NAMALWA (cell line): ENCODE results near the gene DLD.
"Not testable (repeated sequence)": the region's sequence is repeated elsewhere in the genome, so short reads cannot be mapped to it uniquely, and the experiment has no call there.

ENCODE experiments used
- DNase-seq: peaks from one replicate; pipeline ENCODE4 v3.0.0-alpha.2; 2015; ENCODE audit warnings: low spot score

Gene DLD

DNA sequence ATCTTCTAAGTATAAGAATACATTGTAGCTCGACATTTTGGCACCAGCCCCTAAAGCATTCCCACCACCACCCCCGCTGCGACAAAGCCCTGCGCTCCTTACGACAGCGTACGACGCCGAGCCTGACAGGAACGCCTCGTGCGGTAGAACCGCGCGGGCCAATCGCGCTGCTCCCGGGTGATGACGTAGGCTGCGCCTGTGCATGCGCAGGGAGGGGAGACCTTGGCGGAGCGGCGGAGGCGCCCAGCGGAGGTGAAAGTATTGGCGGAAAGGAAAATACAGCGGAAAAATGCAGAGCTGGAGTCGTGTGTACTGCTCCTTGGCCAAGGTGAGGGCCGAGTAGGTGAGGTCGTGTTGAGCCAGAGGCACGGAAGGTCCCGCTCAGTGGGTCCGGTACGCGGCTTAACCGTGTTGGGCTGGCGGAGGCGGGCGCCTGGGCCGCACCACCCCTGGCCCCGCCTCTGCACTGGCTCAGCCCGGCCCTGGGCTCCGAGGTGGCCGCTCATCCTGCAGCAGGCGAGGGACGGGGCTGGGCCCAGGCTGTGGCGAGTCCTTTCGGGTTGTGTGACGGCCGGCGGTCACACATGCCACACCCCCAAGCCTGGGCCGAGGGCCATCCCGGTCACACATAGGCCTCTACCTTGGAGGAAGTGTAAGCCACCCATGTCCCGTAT, at the start of gene DLD:
Gene DLD, plus strand, starts transcription at position 222 of the 674 bp plus-strand sequence. Its CDS starts 68 bp downstream, at position 290.
- DNase-seq = peak; percentile 97

- DNase-seq = no peak
These were observed 48.8 kb upstream of the DLD start for GRCh38 chr7:107842213-107842612.

DNA sequence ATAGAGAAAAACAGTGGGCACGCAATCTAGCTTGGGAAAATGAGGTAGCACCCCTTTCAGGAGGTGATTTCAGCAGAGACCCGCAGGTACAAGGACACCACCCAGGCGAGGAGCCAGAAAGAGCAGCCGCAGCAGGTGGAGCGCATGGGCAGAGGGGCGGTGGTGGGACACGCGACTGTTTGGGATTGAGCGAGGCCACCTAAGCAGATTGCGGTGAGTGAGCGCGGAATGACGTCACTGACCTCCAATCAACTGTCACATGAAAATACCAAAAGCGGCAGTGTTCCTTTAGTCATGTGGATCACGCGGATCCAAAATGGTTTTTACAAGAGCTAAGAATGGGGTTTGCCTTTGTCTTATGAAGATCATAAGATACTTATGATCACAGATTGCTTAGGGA, 47.8 kb upstream of the DLD start:
- DNase-seq = no peak

- DNase-seq = no peak
These were observed 44.7 kb upstream of the DLD start for GRCh38 chr7:107846324-107846723.

DNA sequence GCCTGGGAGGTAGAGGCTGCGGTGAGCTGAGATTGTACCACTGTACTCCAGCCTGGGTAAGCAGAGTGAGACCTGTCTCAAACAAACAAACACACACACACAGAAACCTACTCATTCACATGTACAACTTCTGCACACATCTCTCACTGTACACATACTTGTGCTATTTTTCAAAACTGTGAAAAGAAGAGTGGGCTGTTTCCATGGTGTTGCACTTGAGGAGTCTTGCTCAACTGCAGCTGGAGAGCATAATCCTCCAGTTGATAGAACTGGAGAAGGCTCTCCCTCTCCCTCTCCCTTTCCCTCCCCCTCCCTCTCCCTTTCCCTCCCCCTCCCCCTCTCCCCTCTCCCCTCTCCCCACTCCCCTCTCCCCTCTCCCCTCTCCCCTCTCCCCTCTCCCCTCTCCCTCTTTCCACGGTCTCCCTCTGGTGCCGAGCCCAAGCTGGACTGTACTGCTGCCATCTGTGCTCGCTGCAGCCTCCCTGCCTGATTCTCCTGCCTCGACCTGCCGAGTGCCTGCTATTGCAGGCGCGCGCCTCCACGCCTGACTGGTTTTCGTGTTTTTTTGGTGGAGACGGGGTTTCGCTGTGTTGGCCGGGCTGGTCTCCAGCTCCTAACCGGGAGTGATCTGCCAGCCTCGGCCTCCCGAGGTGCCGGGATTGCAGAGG, 43.7 kb upstream of the DLD start:
- no peak for DNase-seq

GRCh38 chr7:107847836-107848175, 43.2 kb upstream of the DLD start:
- DNase-seq = not testable (repeated sequence)

DNA sequence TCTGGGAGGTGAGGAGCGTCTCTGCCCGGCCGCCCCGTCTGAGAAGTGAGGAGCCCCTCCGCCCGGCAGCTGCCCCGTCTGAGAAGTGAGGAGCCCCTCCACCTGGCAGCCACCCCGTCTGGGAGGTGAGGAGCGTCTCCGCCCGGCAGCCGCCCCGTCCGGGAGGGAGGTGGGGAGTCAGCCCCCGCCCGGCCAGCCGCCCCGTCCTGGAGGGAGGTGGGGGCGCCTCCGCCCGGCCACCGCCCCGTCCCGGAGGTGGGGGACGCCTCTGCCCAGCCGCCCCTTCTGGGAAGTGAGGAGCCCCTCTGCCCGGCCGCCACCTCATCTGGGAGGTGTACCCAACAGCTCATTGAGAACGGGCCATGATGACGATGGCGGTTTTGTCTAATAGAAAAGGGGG, 42.8 kb upstream of the DLD start:
- not testable (repeated sequence) for DNase-seq

- no peak for DNase-seq
These were observed 40.8 kb upstream of the DLD start for GRCh38 chr7:107850216-107850615.

DNA sequence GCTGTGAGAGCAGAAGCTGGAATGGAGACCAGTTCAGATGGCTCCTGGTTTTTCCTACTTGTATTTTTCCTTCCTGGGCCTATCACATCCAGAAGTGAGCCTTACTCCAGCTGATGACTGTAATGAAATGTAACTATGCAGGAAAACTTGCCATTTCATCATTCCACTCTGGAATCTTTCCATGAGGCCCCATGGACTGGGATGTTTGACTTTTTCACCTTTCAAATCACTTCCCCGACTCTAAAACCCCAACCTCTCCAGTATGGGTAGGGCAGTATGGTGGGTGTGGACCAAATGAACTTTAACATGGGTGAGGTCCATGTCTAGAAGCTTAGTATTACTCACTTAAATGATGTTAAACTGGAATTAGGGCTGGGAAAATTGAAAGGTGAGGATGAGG, 40.3 kb upstream of the DLD start:
- DNase-seq = no peak

GRCh38 chr7:107854454-107854853, 36.5 kb upstream of the DLD start:
- no peak for DNase-seq

DNA sequence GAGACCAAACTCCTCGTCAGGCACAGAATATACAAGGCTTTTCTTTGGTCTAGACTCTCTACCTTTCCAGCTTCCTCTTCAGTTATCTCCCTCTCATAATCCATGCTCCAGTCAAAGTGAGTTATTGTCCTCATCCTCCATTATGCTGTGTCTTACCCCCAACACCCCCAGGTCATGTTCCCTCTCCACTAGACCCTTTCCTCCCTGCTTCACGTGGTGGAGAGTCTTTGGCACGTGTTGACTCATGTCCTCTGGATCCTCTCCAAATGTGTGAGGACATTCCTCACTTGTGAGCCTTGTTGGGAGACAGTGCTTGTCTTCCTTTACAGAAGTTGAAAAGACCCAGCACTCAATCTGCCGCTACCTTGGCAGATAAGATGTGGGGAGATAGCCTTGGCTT, 36.0 kb upstream of the DLD start:
- DNase-seq = no peak

DNA sequence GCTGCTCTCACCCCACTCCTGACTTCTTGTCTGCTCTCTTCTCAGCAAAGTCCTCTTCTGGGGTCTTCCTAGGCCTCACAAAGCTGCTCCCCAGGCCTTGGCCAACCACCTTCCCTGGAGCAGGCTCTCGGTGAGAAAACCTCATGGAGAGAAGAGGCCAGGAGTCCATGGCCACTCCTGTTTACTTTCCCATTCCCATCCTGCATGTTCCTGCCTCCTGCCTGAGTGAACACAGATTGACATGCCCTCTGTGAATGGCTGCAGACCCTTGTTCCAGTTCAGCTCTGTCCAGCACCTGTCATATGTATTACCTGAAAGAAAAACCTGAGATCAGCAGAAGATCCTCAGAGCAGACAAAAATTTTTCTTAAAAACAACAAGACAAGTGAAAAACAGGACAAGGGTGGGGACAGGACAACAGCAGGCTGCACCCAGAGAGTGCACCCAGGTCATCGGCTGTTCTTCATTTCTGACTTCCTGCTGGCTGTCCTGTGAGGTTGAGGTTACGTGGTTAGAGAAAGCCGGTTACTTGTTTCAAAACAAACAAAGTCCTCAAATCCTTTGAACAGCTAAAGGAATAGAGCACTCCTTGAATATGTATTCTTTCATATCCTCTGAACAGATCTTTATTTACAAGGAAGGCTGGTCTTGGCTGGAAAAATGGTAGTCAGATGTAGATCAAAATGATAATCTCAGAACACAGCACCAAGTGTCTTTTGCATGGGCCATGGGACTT, 34.0 kb upstream of the DLD start:
- DNase-seq = no peak

DNA sequence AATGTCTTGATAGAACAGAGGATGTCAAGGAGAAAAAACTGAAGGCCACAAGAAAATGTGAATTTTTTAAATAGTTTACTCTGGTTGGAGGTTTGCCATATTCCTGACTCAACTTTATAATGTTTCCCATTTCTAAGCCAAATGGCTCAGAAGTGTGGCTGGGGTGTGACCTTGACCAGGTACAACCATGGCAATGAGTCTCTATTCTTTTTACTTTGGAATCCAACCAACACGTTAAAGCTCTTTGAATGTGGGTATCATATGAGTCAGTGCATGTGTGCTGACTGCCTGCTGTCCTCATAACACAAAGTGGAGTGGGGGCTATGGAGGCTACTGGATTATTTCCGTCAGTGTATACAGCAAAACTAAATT, 33.5 kb upstream of the DLD start:
- no peak for DNase-seq

GRCh38 chr7:107858280-107858679, 32.7 kb upstream of the DLD start:
- no peak for DNase-seq

DNA sequence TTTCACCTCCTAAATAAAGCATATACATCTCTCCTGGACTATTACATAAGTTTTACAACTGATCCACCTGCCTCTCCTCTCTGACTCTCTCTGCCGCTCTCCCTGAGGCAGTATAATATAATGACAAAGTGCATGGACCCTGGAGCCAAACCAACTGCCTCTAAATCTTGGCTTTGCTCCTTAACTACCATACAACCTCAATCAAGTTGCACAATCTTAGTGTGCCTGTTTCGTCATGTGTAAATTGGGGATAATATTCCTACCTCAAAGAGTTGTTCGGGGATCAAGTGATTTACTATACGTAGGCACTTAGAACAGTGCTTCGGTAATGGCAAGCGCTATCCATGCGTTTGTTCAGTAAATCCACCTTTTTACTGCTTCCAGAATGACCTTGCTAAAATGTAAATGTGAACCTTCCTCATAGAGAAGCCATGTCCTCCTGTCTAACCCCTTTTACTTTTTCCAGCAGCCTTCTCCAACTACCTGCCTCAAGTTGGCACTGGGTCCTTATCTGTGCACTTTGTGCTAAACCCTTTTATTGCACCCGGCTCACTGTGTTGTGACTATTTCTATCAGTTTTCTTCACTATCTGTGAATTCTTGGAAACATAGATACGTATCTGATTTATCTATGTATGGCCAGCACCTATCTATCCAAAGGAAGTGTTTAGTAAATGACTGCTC, 30.6 kb upstream of the DLD start:
- DNase-seq = no peak

- no peak for DNase-seq
These were observed 29.9 kb upstream of the DLD start for GRCh38 chr7:107860981-107861652.

DNA sequence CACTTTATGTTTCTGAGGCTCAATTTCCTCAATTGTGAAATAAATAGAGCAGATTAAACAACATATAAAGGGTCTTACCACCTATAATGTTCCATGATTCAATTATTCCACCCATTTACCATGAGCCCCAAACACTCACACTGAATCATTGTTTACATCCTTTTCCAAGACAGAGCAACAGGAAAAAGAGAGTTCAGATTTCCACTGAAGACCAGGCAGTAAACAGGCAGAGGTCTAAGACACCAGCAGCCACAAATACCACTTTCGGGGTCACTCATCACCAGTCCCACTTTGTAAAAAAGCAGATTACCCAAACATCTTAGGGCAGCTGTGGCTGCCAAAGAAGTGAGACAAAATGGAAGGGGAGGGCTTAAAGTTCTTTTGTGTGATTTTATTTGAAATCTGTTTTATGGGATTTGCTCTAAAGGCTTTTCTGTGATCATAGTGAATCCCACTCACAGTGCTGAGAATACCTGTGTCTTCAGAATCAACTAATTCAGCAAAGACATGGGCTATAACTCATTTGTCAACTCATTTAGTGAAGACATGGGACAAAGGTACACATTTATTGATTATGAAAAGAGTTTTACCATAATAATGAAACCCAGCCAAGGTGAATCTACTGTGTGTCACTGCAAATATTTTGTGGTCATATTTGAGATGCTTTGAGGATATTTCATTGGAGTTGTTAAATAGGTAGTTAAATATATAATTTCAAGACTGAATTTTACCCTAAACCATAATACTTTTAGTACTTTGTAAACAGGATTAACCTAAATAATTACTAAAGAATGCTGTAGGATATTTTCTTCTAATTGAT, 24.8 kb upstream of the DLD start:
- no peak for DNase-seq

- no peak for DNase-seq
These were observed 23.0 kb upstream of the DLD start for GRCh38 chr7:107867858-107868466.

GRCh38 chr7:107870427-107871000, 20.5 kb upstream of the DLD start:
- DNase-seq = no peak

GRCh38 chr7:107874111-107874510, 16.9 kb upstream of the DLD start:
- DNase-seq = no peak
